Mucosa of rectum (tissue), 2 donors: ENCODE measurements around the gene YIPF1.

ENCODE experiments used
- H3K27ac ChIP-seq, 2 donors: one replicate each; pipeline ENCODE4 v1.7.0; 2013; ENCODE audit warnings: inconsistent platforms in 2 of 2, low read depth in 2 of 2, low read length in 2 of 2
- H3K27me3 ChIP-seq, 2 donors: one replicate each; pipeline ENCODE4 v1.7.0; 2013; ENCODE audit warnings: low read length in 2 of 2; ENCODE audit not compliant: control insufficient read depth in 2 of 2, insufficient read depth in 2 of 2
- H3K36me3 ChIP-seq, 2 donors: one replicate each; pipeline ENCODE4 v1.7.0; 2013; ENCODE audit warnings: low read length in 2 of 2; ENCODE audit not compliant: control insufficient read depth in 2 of 2, insufficient read depth in 2 of 2
- H3K4me1 ChIP-seq, 2 donors: one replicate each; pipeline ENCODE4 v1.7.0; 2013; ENCODE audit warnings: low read length in 2 of 2, mild to moderate bottlenecking in 1 of 2; ENCODE audit not compliant: control insufficient read depth in 2 of 2, insufficient read depth in 2 of 2
- H3K4me3 ChIP-seq, 2 donors: one replicate each; pipeline ENCODE4 v1.7.0; 2013; ENCODE audit warnings: low read length in 2 of 2
- H3K9ac ChIP-seq, 2 donors: one replicate each; pipeline ENCODE4 v1.7.0; 2013; ENCODE audit warnings: low read length in 2 of 2, low read depth in 1 of 2, mild to moderate bottlenecking in 1 of 2
- H3K9me3 ChIP-seq, 2 donors: one replicate each; pipeline ENCODE4 v1.7.0; 2013; ENCODE audit warnings: low read length in 2 of 2; ENCODE audit not compliant: control insufficient read depth in 2 of 2
- donor health status: healthy.
- donor health status: Normal muscosa, but diverticular disease.

Gene YIPF1

DNA sequence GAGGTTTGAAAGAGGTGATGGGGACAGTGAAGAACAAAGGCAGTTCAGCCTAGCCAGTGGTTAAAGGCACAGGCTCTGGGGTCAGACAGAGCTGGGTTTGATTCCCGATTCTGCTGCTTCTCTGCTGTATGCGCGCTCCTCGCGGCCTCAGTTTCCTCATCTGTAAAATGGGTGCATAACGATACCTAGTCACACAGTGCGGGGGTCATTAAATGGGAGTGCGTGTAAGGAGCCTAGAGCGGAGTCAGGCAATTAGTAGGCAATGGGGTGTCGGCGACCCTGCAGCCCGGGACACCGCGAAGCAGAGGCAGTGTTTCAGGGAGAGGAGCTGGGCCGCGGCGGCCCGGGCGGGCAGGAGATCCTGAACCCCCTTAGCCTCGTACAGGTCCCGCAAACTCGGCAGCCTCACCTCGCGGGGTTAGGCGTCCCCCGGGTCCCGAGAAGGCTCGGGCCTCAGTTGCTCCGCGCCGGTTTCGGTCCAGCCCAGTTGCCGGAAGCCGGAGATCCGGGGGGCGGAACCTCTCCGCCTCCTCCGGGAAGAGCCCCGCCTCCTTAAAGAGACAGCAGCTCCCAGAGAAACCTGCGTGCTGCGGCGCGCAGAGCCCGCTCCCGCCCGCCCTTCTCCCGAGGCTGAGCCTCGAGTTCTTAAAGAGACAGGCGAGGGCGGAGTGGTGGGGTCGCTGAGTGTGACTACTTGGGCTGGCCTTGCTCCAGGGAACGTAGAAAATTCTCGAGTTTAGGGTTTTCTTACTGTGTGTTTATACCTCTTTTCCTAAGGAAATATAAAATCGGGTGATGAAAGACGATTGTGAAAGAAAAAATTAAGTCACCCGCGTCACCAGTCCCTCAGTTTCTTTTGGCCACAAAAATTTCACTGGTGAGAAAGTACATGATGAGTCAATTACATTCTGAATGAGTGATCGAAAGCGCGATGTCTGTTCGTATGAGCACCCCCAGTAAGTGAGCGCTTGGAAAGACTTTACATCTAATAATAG lies at the start of gene YIPF1:
YIPF1 (minus strand) TSS at position 494 of the 995 bp plus-strand sequence. CDS start 860 bp downstream, outside the sequence.
- H3K9me3 ChIP-seq: no peaks in the 10 kb centered on the region
- peak within 1 kb of the TSS; percentile 58 to 61 for H3K27ac ChIP-seq
- H3K27me3 ChIP-seq: no peaks in the 10 kb centered on the region
- H3K4me3 ChIP-seq: peak within 1 kb of the TSS; percentile 92 to 95
- H3K36me3 ChIP-seq: peaks cover 5 to 7% of the 10 kb centered on the region in 2 donors
- peaks cover 10 to 12% of the 10 kb centered on the region in 2 donors for H3K4me1 ChIP-seq
- H3K9ac ChIP-seq: peak within 1 kb of the TSS; percentile 78 to 85

DNA sequence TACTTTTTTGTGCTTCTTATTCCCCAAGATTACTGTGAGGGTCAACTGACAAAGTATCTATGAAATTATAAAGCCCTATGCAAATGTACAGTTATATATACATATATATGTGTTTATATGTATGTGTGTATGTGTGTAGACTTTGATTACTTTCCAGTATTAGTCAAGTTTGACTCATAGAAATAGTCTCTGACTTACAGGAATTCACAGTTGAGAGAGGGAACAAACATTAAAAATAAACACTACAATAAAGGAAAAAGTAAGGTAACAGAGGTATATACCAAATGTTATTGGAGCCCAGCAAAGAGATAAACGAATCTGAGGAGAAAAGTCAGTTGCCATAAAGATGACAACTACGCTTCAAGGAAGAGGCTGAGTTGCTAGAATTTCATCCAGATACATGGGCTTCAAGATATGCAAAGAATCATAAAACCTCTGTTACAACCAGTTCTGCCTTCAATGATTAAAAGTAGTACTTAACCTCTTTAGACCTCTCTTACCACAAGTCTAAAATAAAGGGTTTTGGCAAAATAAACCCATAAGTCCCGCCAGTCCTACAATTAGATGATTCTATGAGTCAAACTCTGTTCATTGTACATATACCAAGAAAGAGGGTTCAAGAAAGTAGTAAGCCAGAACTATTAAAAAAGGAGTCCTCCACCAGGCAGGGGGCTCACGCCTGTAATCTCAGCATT lies 48.7 kb upstream of the YIPF1 start:
- H3K27me3 ChIP-seq: no peaks in the 10 kb centered on the region
- no peaks in the 10 kb centered on the region for H3K36me3 ChIP-seq
- H3K27ac ChIP-seq: no peak overlapping the region
- H3K4me3 ChIP-seq: no peak overlapping the region
- H3K9ac ChIP-seq: no peak overlapping the region
- H3K9me3 ChIP-seq: peaks cover 0 to 6% of the 10 kb centered on the region in 2 donors
- no peaks in the 10 kb centered on the region for H3K4me1 ChIP-seq

DNA sequence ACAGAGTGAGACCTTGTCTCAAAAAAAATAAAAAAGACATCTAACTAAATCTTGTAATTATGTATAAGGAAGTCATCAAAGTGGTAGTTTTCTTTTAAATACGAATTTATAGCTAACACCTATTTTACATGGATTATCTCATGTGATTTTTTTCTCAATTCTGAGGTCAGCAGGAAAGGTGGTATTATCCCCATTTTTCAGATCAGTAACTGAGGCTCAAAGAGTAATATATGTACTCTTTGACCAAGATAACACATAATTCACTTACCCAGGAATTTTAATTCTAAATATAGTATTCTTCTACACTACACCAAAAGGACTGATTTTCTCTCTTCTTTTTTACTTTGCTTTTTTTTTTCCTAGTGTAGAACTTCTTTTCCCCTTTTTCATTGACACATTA lies 46.8 kb upstream of the YIPF1 start:
- Histone ChIP-seq H3K9ac (no peak overlapping the region), H3K4me1 (no peaks in the 10 kb centered on the region), H3K27ac (no peak overlapping the region), H3K9me3 (peaks cover 0 to 6% of the 10 kb centered on the region in 2 donors), H3K36me3 (no peaks in the 10 kb centered on the region), H3K27me3 (no peaks in the 10 kb centered on the region), H3K4me3 (no peak overlapping the region)

DNA sequence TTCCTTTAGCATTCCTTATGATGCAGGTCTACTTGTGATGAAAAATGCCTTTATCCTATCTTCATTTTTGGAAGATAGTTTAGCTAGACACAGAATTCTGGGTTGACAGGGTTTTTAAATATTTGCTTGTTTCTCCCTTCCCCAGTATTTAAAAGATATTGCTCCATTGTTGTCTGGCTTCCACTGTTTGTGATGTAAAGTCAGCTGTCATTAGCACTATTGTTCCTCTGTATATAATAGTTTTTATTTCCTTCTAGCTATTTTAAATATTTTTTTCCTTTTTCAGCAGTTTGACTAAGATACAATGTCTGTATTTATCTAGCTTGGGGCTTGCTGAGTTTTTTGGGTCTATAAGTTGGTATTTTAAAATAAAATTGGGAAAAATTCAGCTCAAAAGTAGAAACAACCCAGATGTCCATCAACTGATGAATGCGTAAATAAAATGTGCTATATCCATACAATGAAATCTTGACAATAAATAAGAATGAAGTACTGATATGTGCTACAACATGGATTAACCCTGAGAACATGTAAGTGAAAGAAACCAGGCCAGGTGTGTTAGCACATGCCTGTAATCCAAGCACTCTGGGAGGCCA lies 44.7 kb upstream of the YIPF1 start:
- H3K9ac ChIP-seq: no peak overlapping the region
- H3K9me3 ChIP-seq: peaks cover 0 to 6% of the 10 kb centered on the region in 2 donors
- peaks cover 0 to 5% of the 10 kb centered on the region in 2 donors for H3K36me3 ChIP-seq
- no peak overlapping the region for H3K27ac ChIP-seq
- no peaks in the 10 kb centered on the region for H3K27me3 ChIP-seq
- H3K4me1 ChIP-seq: no peaks in the 10 kb centered on the region
- no peak overlapping the region for H3K4me3 ChIP-seq

DNA sequence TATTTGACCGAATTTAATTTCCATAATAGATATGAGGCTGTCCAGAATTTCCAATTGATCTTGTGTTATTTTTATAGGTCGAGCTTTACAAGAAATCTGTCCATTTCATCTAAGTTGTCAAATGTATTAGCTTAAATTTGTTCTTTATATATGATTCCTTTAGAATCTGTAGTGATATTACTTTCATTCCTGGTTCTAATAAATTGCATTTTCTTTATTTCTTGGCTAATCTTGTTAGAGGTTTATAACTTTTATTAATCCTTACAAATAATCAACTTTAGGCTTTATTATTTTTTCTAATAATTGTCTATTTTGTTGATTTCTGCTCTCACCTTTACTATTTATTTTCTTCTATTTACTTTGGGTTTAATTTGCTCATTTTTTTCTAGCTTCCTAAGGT lies 41.9 kb upstream of the YIPF1 start:
- no peak overlapping the region for H3K27ac ChIP-seq
- H3K36me3 ChIP-seq: peaks cover 0 to 19% of the 10 kb centered on the region in 2 donors
- peaks cover 0 to 6% of the 10 kb centered on the region in 2 donors for H3K9me3 ChIP-seq
- H3K9ac ChIP-seq: no peak overlapping the region
- H3K4me3 ChIP-seq: no peak overlapping the region
- H3K4me1 ChIP-seq: no peaks in the 10 kb centered on the region
- no peaks in the 10 kb centered on the region for H3K27me3 ChIP-seq

DNA sequence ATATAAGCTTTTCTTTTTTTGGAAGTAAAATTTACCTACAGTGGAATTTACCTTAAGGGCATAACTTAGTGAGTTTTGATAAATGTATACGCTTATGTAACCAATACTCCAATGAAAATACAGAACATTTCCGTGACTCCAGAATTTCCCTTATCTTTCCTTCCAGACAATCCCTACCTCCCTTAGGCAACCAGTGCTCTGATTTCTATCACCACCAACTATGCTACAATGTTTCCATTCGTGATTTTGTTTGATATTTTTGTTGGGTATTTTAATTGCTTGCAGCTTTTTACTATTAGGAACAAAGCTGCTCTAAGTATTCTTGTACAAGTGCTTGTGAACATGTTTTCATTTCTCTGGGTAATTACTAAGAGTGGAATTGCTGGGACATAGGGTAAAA lies 41.3 kb upstream of the YIPF1 start:
- peaks cover 0 to 6% of the 10 kb centered on the region in 2 donors for H3K9me3 ChIP-seq
- no peak overlapping the region for H3K4me3 ChIP-seq
- no peaks in the 10 kb centered on the region for H3K4me1 ChIP-seq
- H3K36me3 ChIP-seq: peaks cover 0 to 19% of the 10 kb centered on the region in 2 donors
- no peaks in the 10 kb centered on the region for H3K27me3 ChIP-seq
- no peak overlapping the region for H3K27ac ChIP-seq
- no peak overlapping the region for H3K9ac ChIP-seq

DNA sequence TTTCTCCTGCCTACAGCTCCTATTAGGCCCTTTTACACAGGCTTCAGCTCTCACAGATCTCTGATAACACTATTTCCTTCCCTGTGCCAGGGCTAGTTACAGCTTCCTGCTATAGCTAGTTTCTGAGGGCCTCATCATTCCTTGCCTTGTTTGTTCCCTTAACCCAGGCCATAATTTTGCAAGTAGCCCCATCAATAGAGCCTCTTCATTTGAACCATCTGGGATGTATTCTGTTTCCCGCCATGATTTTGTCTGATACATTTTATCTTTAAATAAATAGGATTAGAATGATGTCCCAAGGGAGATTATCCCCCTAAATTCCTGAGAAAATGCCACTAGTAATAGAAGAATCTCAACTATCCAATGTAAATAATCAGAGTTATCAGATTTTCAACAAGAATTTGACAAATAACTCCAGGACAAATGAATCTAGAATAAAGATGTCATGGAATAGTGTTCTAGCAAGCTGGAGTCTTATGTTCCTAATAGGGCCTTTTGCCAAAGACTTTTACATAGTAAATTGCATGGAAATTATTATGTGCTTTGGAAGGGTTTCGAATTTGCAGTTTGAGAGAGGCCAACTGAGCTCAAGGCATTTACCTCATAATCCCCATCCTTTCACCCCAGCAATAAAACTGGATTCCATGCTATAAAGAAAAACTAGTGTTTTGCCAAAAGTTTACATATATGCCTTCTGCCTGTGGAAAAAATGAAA lies 39.8 kb upstream of the YIPF1 start:
- H3K9me3 ChIP-seq: peaks cover 0 to 2% of the 10 kb centered on the region in 2 donors
- H3K36me3 ChIP-seq: peaks cover 0 to 19% of the 10 kb centered on the region in 2 donors
- no peak overlapping the region for H3K4me3 ChIP-seq
- no peak overlapping the region for H3K27ac ChIP-seq
- no peaks in the 10 kb centered on the region for H3K27me3 ChIP-seq
- no peak overlapping the region for H3K9ac ChIP-seq
- H3K4me1 ChIP-seq: no peaks in the 10 kb centered on the region

DNA sequence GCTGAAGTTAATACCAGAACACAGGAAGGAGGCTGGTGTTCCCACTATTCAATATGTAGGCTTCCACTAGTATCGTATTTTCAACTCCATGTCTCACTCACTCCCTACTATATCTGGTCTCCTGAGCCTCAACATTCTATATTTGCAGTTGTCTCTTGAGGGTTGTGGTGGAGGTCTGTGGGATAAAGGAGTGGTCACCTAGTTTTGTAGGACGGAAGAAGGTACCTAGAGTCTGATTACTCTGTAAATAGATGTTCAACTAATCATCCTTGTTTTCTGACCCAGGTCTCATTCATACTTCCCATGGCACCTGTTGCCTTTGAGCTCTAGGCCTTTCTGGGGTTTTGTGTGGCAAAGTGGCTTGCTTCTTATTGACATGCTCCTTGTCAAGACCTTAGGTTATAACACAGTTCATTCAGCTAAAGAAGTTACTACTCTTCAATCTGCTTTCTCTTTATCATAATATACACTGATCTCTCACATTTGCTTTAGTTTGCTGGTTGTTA lies 37.8 kb upstream of the YIPF1 start:
- Histone ChIP-seq H3K9ac (no peak overlapping the region), H3K27ac (no peak overlapping the region), H3K36me3 (peaks cover 4 to 22% of the 10 kb centered on the region in 2 donors), H3K9me3 (no peaks in the 10 kb centered on the region), H3K27me3 (no peaks in the 10 kb centered on the region), H3K4me3 (no peak overlapping the region), H3K4me1 (no peaks in the 10 kb centered on the region)

DNA sequence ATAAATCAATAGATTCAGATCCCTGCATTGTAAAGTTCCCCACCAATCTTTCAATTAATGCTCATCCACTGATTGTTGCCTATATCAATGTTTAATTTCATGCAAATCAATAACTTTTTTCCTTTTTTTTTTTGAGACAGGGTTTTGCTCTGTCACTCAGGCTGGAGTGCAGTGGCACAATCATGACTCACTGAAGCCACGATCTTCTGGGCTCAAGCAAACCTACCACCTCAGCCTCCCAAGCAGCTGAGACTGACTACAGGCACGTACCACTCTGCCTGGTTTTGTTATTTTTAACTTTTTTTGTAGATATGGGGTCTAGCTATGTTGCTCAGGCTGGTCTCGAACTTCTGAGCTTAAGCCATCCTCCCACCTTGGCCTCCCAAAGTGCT lies 30.1 kb upstream of the YIPF1 start:
- H3K27me3 ChIP-seq: no peaks in the 10 kb centered on the region
- no peaks in the 10 kb centered on the region for H3K9me3 ChIP-seq
- H3K27ac ChIP-seq: no peak overlapping the region
- H3K4me3 ChIP-seq: no peak overlapping the region
- H3K36me3 ChIP-seq: peaks cover 7 to 14% of the 10 kb centered on the region in 2 donors
- no peak overlapping the region for H3K9ac ChIP-seq
- H3K4me1 ChIP-seq: no peaks in the 10 kb centered on the region
